VCaP (cell line): ENCODE results near the gene PRRC2C.

Source experiments
- H3K27ac ChIP-seq: fragments of 450-650 bp; 2 replicates; pipeline ENCODE4 v1.5.1; 2017
- CTCF ChIP-seq: fragments of 450-650 bp; conservative IDR thresholded peaks from 2 replicates; pipeline ENCODE4 v1.5.1; 2017; ENCODE audit warnings: mild to moderate bottlenecking, moderate library complexity

The PRRC2C gene

GRCh38 chr1:171637928-171638576, 152.7 kb downstream of the PRRC2C start:
- no peak for TF ChIP-seq CTCF
- no peak overlapping the region for H3K27ac ChIP-seq

GRCh38 chr1:171640225-171640624, 154.9 kb downstream of the PRRC2C start:
- no peak for TF ChIP-seq CTCF
- H3K27ac ChIP-seq, result no peak overlapping the region

- H3K27ac ChIP-seq, result no peak overlapping the region
- no peak for TF ChIP-seq CTCF
These were observed 155.9 kb downstream of the PRRC2C start for GRCh38 chr1:171641076-171641864.

- no peak for TF ChIP-seq CTCF
- no peak overlapping the region for H3K27ac ChIP-seq
These were observed 156.9 kb downstream of the PRRC2C start for GRCh38 chr1:171642197-171642596.
